GM23338 (cell line): ENCODE measurements around the gene SPP1. TPM values are rescaled to one million over a fixed set of nuclear protein-coding genes. Genes with fewer than 3 reads are reported as not detected.

Experiments
- ATAC-seq: fragments of 200-7000 bp; cut with Tn5 transposase; 3 replicates; pipeline ENCODE4 v1.9.1; 2020
- DNase-seq: peaks from one replicate; pipeline ENCODE4 v3.0.0-alpha.2; 2015; ENCODE audit warnings: low spot score
- H2AFZ ChIP-seq: fragments of 200-600 bp; sonication (generic); 2 replicates; pipeline ENCODE4 v1.8.0; 2016; ENCODE audit warnings: antibody characterized with exemption, mild to moderate bottlenecking, moderate library complexity
- H3F3A ChIP-seq: fragments of 200-600 bp; sonication (generic); replicated peaks from 2 replicates; pipeline ENCODE4 v1.8.0; 2017; ENCODE audit warnings: antibody characterized with exemption, mixed run types, low read depth
- H3K27ac ChIP-seq: fragments of 200-600 bp; sonication (generic); 2 replicates; pipeline ENCODE4 v1.6.1; 2016; ENCODE audit warnings: low read depth
- H3K27me3 ChIP-seq: fragments of 200-600 bp; sonication (generic); 2 replicates; pipeline ENCODE4 v1.8.0; 2016; ENCODE audit warnings: mild to moderate bottlenecking, mixed run types, moderate library complexity; ENCODE audit not compliant: insufficient read depth
- H3K36me3 ChIP-seq: fragments of 200-600 bp; sonication (generic); 2 replicates; pipeline ENCODE4 v1.8.0; 2016; ENCODE audit warnings: mild to moderate bottlenecking; ENCODE audit not compliant: insufficient read depth
- H3K4me1 ChIP-seq: fragments of 200-600 bp; sonication (generic); 2 replicates; pipeline ENCODE4 v1.8.0; 2016; ENCODE audit warnings: mild to moderate bottlenecking, moderate library complexity; ENCODE audit not compliant: insufficient read depth
- H3K4me2 ChIP-seq: fragments of 200-600 bp; sonication (generic); 2 replicates; pipeline ENCODE4 v1.7.1; 2017; ENCODE audit warnings: mixed run types
- H3K4me3 ChIP-seq: fragments of 200-600 bp; sonication (generic); 2 replicates; pipeline ENCODE4 v1.6.1; 2016; ENCODE audit warnings: mixed run types
- H3K79me2 ChIP-seq: fragments of 200-600 bp; sonication (generic); replicated peaks from 2 replicates; pipeline ENCODE4 v1.8.0; 2017; ENCODE audit warnings: mild to moderate bottlenecking; ENCODE audit not compliant: insufficient read depth
- H3K9me2 ChIP-seq: fragments of 200-600 bp; sonication (generic); 2 replicates; pipeline ENCODE4 v1.8.0; 2017; ENCODE audit not compliant: insufficient read depth
- H4K20me1 ChIP-seq: fragments of 200-600 bp; sonication (generic); replicated peaks from 2 replicates; pipeline ENCODE4 v1.8.0; 2017; ENCODE audit warnings: mild to moderate bottlenecking; ENCODE audit not compliant: insufficient read depth
- H3K27ac Mint-ChIP-seq: 2 replicates; pipeline ENCODE4 v1.8.0; 2020; ENCODE audit warnings: inconsistent platforms, mild to moderate bottlenecking, moderate library complexity, mixed read lengths
- H3K27me3 Mint-ChIP-seq: 3 replicates; pipeline ENCODE4 v1.8.0; 2022; ENCODE audit warnings: low read depth, mild to moderate bottlenecking, moderate library complexity, mixed read lengths, inconsistent platforms; ENCODE audit not compliant: insufficient read depth, poor library complexity
- H3K36me3 Mint-ChIP-seq: 3 replicates; pipeline ENCODE4 v1.8.0; 2021; ENCODE audit warnings: low read depth, mild to moderate bottlenecking, inconsistent platforms, moderate library complexity, mixed read lengths
- H3K4me1 Mint-ChIP-seq: 3 replicates; pipeline ENCODE4 v1.8.0; 2020; ENCODE audit warnings: mild to moderate bottlenecking, inconsistent platforms, mixed read lengths
- H3K4me3 Mint-ChIP-seq: 3 replicates; pipeline ENCODE4 v1.8.0; 2021; ENCODE audit warnings: moderate library complexity, mild to moderate bottlenecking, inconsistent platforms, mixed read lengths
- H3K9me3 Mint-ChIP-seq: 3 replicates; pipeline ENCODE4 v1.8.0; 2020; ENCODE audit warnings: moderate library complexity, mild to moderate bottlenecking, inconsistent platforms, mixed read lengths
- CREB1 ChIP-seq: fragments of 250-450 bp; sonication (Bioruptor Pico); IDR thresholded peaks from 2 replicates; pipeline ENCODE4 v1.5.0; 2020; ENCODE audit warnings: low read depth, mild to moderate bottlenecking, moderate library complexity
- CTCF ChIP-seq, 2 experiments: fragments of 200-600 bp in 1 of 2; sonication (generic) in 1 of 2; conservative IDR thresholded peaks; 2 replicates each; pipeline versions ENCODE4 v1.5.1 to v1.6.1; 2016 to 2017; ENCODE audit warnings: antibody characterized with exemption in 2 of 2, low read depth in 2 of 2, mild to moderate bottlenecking in 2 of 2, moderate library complexity in 1 of 2
- ETS1 ChIP-seq: IDR thresholded peaks from 2 replicates; pipeline ENCODE4 v1.6.1; 2016; ENCODE audit warnings: antibody characterized with exemption
- EZH2 ChIP-seq: fragments of 200-600 bp; sonication (generic); IDR thresholded peaks from one replicate; pipeline ENCODE4 v1.8.0; 2017; ENCODE audit warnings: antibody characterized with exemption, mild to moderate bottlenecking, low read depth; ENCODE audit not compliant: unreplicated experiment
- EZH2phosphoT487 ChIP-seq: fragments of 200-600 bp; sonication (generic); IDR thresholded peaks from one replicate; pipeline ENCODE4 v1.8.1; 2018; ENCODE audit warnings: antibody characterized with exemption; ENCODE audit not compliant: unreplicated experiment
- JUNB ChIP-seq: IDR thresholded peaks from one replicate; pipeline ENCODE4 v1.6.1; 2016; ENCODE audit warnings: antibody characterized with exemption; ENCODE audit not compliant: unreplicated experiment
- NANOG ChIP-seq: IDR thresholded peaks from 2 replicates; pipeline ENCODE4 v1.6.1; 2016; ENCODE audit warnings: antibody characterized with exemption, borderline replicate concordance
- POLR2AphosphoS5 ChIP-seq: IDR thresholded peaks from 2 replicates; pipeline ENCODE4 v1.6.1; 2016; ENCODE audit warnings: antibody characterized with exemption, low read depth
- REST ChIP-seq: IDR thresholded peaks from one replicate; pipeline ENCODE4 v1.6.1; 2018; ENCODE audit warnings: antibody characterized with exemption; ENCODE audit not compliant: unreplicated experiment
- STAT1 ChIP-seq: IDR thresholded peaks from one replicate; pipeline ENCODE4 v1.6.1; 2016; ENCODE audit warnings: antibody characterized with exemption; ENCODE audit not compliant: unreplicated experiment
- ZNF114 ChIP-seq: fragments of 250-450 bp; sonication (Bioruptor Pico); IDR thresholded peaks from 2 replicates; pipeline ENCODE4 v1.5.0; 2020; ENCODE audit warnings: mild to moderate bottlenecking, moderate library complexity
- ZNF331 ChIP-seq: fragments of 250-450 bp; sonication (Bioruptor Pico); IDR thresholded peaks from 2 replicates; pipeline ENCODE4 v1.5.0; 2020; ENCODE audit warnings: low read depth, mild to moderate bottlenecking, moderate library complexity
- ZNF462 ChIP-seq: fragments of 250-450 bp; sonication (Bioruptor Pico); IDR thresholded peaks from 2 replicates; pipeline ENCODE4 v1.5.0; 2020; ENCODE audit warnings: mild to moderate bottlenecking, moderate library complexity
- polyA plus RNA-seq: library from polyadenylated mRNA; unstranded; fragments of >200 nt; fragmentation: Nextera tagmentation; extraction: Ambion mirVana; gene quantifications from 2 replicates; pipeline ENCODE4 v1.2.1, GENCODE V29; 2016
- total RNA-seq: library from RNA; depleted of rRNA; stranded (reverse); fragments of >200 nt; shearing (Covaris generic); gene quantifications from 2 replicates; pipeline ENCODE4 v1.2.3, GENCODE V29; 2014

The SPP1 gene
- total and polyA plus RNA-seq, 2 experiments from 2014 or later, result 41.3 to 51.3 TPM

GRCh38 chr4:87930629-87931028, 44.9 kb upstream of the SPP1 start:
- no peak overlapping the region for H3K27ac Mint-ChIP-seq
- H3K27ac ChIP-seq, result no peak overlapping the region
- H3K4me3 Mint-ChIP-seq, result no peak overlapping the region
- ATAC-seq (no peak), DNase-seq (no peak)
- H3K79me2 ChIP-seq, result no peaks in the 10 kb centered on the region
- H3K27me3 Mint-ChIP-seq, result peaks cover 19% of the 10 kb centered on the region
- peaks cover 4% of the 10 kb centered on the region for H3K4me1 ChIP-seq
- H3K27me3 ChIP-seq, result no peaks in the 10 kb centered on the region
- no peaks in the 10 kb centered on the region; the same call in 2 of the 3 replicates for H3K9me3 Mint-ChIP-seq
- no peaks in the 10 kb centered on the region for H4K20me1 ChIP-seq
- peaks cover 8% of the 10 kb centered on the region for H3K9me2 ChIP-seq
- no peak overlapping the region for H3K4me3 ChIP-seq
- H3K36me3 ChIP-seq, result peaks cover 4% of the 10 kb centered on the region; the same call in 1 of the 2 replicates
- peaks cover 24% of the 10 kb centered on the region for H3K4me1 Mint-ChIP-seq
- H3F3A ChIP-seq, result peaks cover 2% of the 10 kb centered on the region; the same call in 1 of the 2 replicates
- peaks cover 40% of the 10 kb centered on the region for H3K36me3 Mint-ChIP-seq
- TF ChIP-seq CTCF (conservative IDR thresholded peaks at IDR 0.05; ENCODE audit: low read depth in 2 of 2) (no peak), ETS1 (no peak), NANOG (no peak), EZH2 (no peak), CREB1 (CRISPR knock-in tag) (no peak), REST (no peak), POLR2AphosphoS5 (no peak), STAT1 (no peak), ZNF331 (CRISPR knock-in tag) (no peak), ZNF114 (CRISPR knock-in tag) (no peak), ZNF462 (CRISPR knock-in tag) (no peak), EZH2phosphoT487 (no peak), JUNB (no peak)
- H2AFZ ChIP-seq, result no peak overlapping the region
- H3K4me2 ChIP-seq, result no peak overlapping the region
